ENCODE results near the gene ADCY3.

- TF ChIP-seq EP300 (IDR thresholded peaks at IDR 0.05) = no peak
- TF ChIP-seq CTCF (IDR thresholded peaks at IDR 0.05) = no peak
Observed at GRCh38 chr2:24906466-24906865, 13.6 kb downstream of the ADCY3 start.
